Measurements from ENCODE around the gene MOCS2.

MOCS2 gene

GRCh38 chr5:53091289-53091688 is 18.3 kb downstream of the MOCS2 start:
- H3K27me3 ChIP-seq (ENCODE audit: control insufficient read depth, insufficient read depth, low read length), result no peaks in the 10 kb centered on the region
- no peaks in the 10 kb centered on the region for H3K36me3 ChIP-seq (ENCODE audit: control insufficient read depth, low read depth, low read length)
- H3K9me3 ChIP-seq (ENCODE audit: control insufficient read depth, low read depth, low read length), result no peaks in the 10 kb centered on the region
- no peaks in the 10 kb centered on the region for H3K4me1 ChIP-seq (ENCODE audit: control insufficient read depth, low read depth, low read length)
- no peak overlapping the region for H3K27ac ChIP-seq (ENCODE audit: low read length)
- H3K4me3 ChIP-seq (ENCODE audit: low read length), result no peak overlapping the region
- H3K9ac ChIP-seq (ENCODE audit: low read length), result no peak overlapping the region

GRCh38 chr5:53090229-53090628 is 19.3 kb downstream of the MOCS2 start:
- H3K27ac ChIP-seq (ENCODE audit: low read length), result no peak overlapping the region
- H3K36me3 ChIP-seq (ENCODE audit: control insufficient read depth, low read depth, low read length), result no peaks in the 10 kb centered on the region
- H3K27me3 ChIP-seq (ENCODE audit: control insufficient read depth, insufficient read depth, low read length), result no peaks in the 10 kb centered on the region
- H3K4me3 ChIP-seq (ENCODE audit: low read length), result no peak overlapping the region
- H3K4me1 ChIP-seq (ENCODE audit: control insufficient read depth, low read depth, low read length), result no peaks in the 10 kb centered on the region
- no peak overlapping the region for H3K9ac ChIP-seq (ENCODE audit: low read length)
- no peaks in the 10 kb centered on the region for H3K9me3 ChIP-seq (ENCODE audit: control insufficient read depth, low read depth, low read length)

GRCh38 chr5:53089481-53089991 is 20.0 kb downstream of the MOCS2 start:
- no peak overlapping the region for H3K4me3 ChIP-seq (ENCODE audit: low read length)
- no peaks in the 10 kb centered on the region for H3K36me3 ChIP-seq (ENCODE audit: control insufficient read depth, low read depth, low read length)
- H3K9ac ChIP-seq (ENCODE audit: low read length), result no peak overlapping the region
- H3K4me1 ChIP-seq (ENCODE audit: control insufficient read depth, low read depth, low read length), result no peaks in the 10 kb centered on the region
- H3K27ac ChIP-seq (ENCODE audit: low read length), result no peak overlapping the region
- no peaks in the 10 kb centered on the region for H3K9me3 ChIP-seq (ENCODE audit: control insufficient read depth, low read depth, low read length)
- H3K27me3 ChIP-seq (ENCODE audit: control insufficient read depth, insufficient read depth, low read length), result no peaks in the 10 kb centered on the region

GRCh38 chr5:53087621-53088121 is 21.9 kb downstream of the MOCS2 start:
- Histone ChIP-seq H3K4me3 (ENCODE audit: low read length) (no peak overlapping the region), H3K27me3 (ENCODE audit: control insufficient read depth, insufficient read depth, low read length) (no peaks in the 10 kb centered on the region), H3K4me1 (ENCODE audit: control insufficient read depth, low read depth, low read length) (no peaks in the 10 kb centered on the region), H3K27ac (ENCODE audit: low read length) (no peak overlapping the region), H3K9me3 (ENCODE audit: control insufficient read depth, low read depth, low read length) (no peaks in the 10 kb centered on the region), H3K36me3 (ENCODE audit: control insufficient read depth, low read depth, low read length) (no peaks in the 10 kb centered on the region), H3K9ac (ENCODE audit: low read length) (no peak overlapping the region)

- no peak overlapping the region for H3K9ac ChIP-seq (ENCODE audit: low read length)
- no peaks in the 10 kb centered on the region for H3K36me3 ChIP-seq (ENCODE audit: control insufficient read depth, low read depth, low read length)
Observed at GRCh38 chr5:53087171-53087570, 22.4 kb downstream of the MOCS2 start.

GRCh38 chr5:53084546-53085255 is 24.9 kb downstream of the MOCS2 start:
- Histone ChIP-seq H3K9me3 (ENCODE audit: control insufficient read depth, low read depth, low read length) (no peaks in the 10 kb centered on the region), H3K36me3 (ENCODE audit: control insufficient read depth, low read depth, low read length) (no peaks in the 10 kb centered on the region), H3K27me3 (ENCODE audit: control insufficient read depth, insufficient read depth, low read length) (no peaks in the 10 kb centered on the region), H3K27ac (ENCODE audit: low read length) (no peak overlapping the region), H3K4me3 (ENCODE audit: low read length) (no peak overlapping the region), H3K9ac (ENCODE audit: low read length) (no peak overlapping the region), H3K4me1 (ENCODE audit: control insufficient read depth, low read depth, low read length) (no peaks in the 10 kb centered on the region)

More at GRCh38 chr5:53087171-53087570, 22.4 kb downstream of the MOCS2 start:
- no peaks in the 10 kb centered on the region for H3K9me3 ChIP-seq (ENCODE audit: control insufficient read depth, low read depth, low read length)
- no peak overlapping the region for H3K4me3 ChIP-seq (ENCODE audit: low read length)
- H3K4me1 ChIP-seq (ENCODE audit: control insufficient read depth, low read depth, low read length), result no peaks in the 10 kb centered on the region
- H3K27me3 ChIP-seq (ENCODE audit: control insufficient read depth, insufficient read depth, low read length), result no peaks in the 10 kb centered on the region
- H3K27ac ChIP-seq (ENCODE audit: low read length), result no peak overlapping the region

GRCh38 chr5:53083927-53084326 is 25.6 kb downstream of the MOCS2 start:
- Histone ChIP-seq H3K4me3 (ENCODE audit: low read length) (no peak overlapping the region), H3K9ac (ENCODE audit: low read length) (no peak overlapping the region), H3K27me3 (ENCODE audit: control insufficient read depth, insufficient read depth, low read length) (no peaks in the 10 kb centered on the region), H3K27ac (ENCODE audit: low read length) (no peak overlapping the region), H3K9me3 (ENCODE audit: control insufficient read depth, low read depth, low read length) (no peaks in the 10 kb centered on the region), H3K36me3 (ENCODE audit: control insufficient read depth, low read depth, low read length) (no peaks in the 10 kb centered on the region), H3K4me1 (ENCODE audit: control insufficient read depth, low read depth, low read length) (no peaks in the 10 kb centered on the region)

- H3K4me3 ChIP-seq (ENCODE audit: low read length), result no peak overlapping the region
- H3K27ac ChIP-seq (ENCODE audit: low read length), result no peak overlapping the region
- H3K27me3 ChIP-seq (ENCODE audit: control insufficient read depth, insufficient read depth, low read length), result no peaks in the 10 kb centered on the region
- peaks cover 5% of the 10 kb centered on the region for H3K36me3 ChIP-seq (ENCODE audit: control insufficient read depth, low read depth, low read length)
- no peaks in the 10 kb centered on the region for H3K4me1 ChIP-seq (ENCODE audit: control insufficient read depth, low read depth, low read length)
- no peaks in the 10 kb centered on the region for H3K9me3 ChIP-seq (ENCODE audit: control insufficient read depth, low read depth, low read length)
- H3K9ac ChIP-seq (ENCODE audit: low read length), result no peak overlapping the region
Observed at GRCh38 chr5:53080271-53080670, 29.3 kb downstream of the MOCS2 start.

GRCh38 chr5:53076014-53076583 is 33.5 kb downstream of the MOCS2 start:
- H3K27ac ChIP-seq (ENCODE audit: low read length), result no peak overlapping the region
- H3K36me3 ChIP-seq (ENCODE audit: control insufficient read depth, low read depth, low read length), result peaks cover 10% of the 10 kb centered on the region
- H3K4me3 ChIP-seq (ENCODE audit: low read length), result no peak overlapping the region
- no peaks in the 10 kb centered on the region for H3K9me3 ChIP-seq (ENCODE audit: control insufficient read depth, low read depth, low read length)
- no peaks in the 10 kb centered on the region for H3K27me3 ChIP-seq (ENCODE audit: control insufficient read depth, insufficient read depth, low read length)
- H3K4me1 ChIP-seq (ENCODE audit: control insufficient read depth, low read depth, low read length), result no peaks in the 10 kb centered on the region
- H3K9ac ChIP-seq (ENCODE audit: low read length), result no peak overlapping the region

GRCh38 chr5:53073348-53073747 is 36.2 kb downstream of the MOCS2 start:
- H3K27me3 ChIP-seq (ENCODE audit: control insufficient read depth, insufficient read depth, low read length), result no peaks in the 10 kb centered on the region
- no peak overlapping the region for H3K9ac ChIP-seq (ENCODE audit: low read length)

GRCh38 chr5:53071738-53072137 is 37.8 kb downstream of the MOCS2 start:
- Histone ChIP-seq H3K27ac (ENCODE audit: low read length) (no peak overlapping the region), H3K4me1 (ENCODE audit: control insufficient read depth, low read depth, low read length) (no peaks in the 10 kb centered on the region), H3K4me3 (ENCODE audit: low read length) (no peak overlapping the region), H3K36me3 (ENCODE audit: control insufficient read depth, low read depth, low read length) (peaks cover 10% of the 10 kb centered on the region), H3K27me3 (ENCODE audit: control insufficient read depth, insufficient read depth, low read length) (no peaks in the 10 kb centered on the region), H3K9me3 (ENCODE audit: control insufficient read depth, low read depth, low read length) (no peaks in the 10 kb centered on the region), H3K9ac (ENCODE audit: low read length) (no peak overlapping the region)

More at GRCh38 chr5:53073348-53073747, 36.2 kb downstream of the MOCS2 start:
- no peaks in the 10 kb centered on the region for H3K4me1 ChIP-seq (ENCODE audit: control insufficient read depth, low read depth, low read length)
- H3K36me3 ChIP-seq (ENCODE audit: control insufficient read depth, low read depth, low read length), result peaks cover 10% of the 10 kb centered on the region
- no peak overlapping the region for H3K27ac ChIP-seq (ENCODE audit: low read length)
- H3K9me3 ChIP-seq (ENCODE audit: control insufficient read depth, low read depth, low read length), result no peaks in the 10 kb centered on the region
- no peak overlapping the region for H3K4me3 ChIP-seq (ENCODE audit: low read length)

GRCh38 chr5:53071298-53071697 is 38.3 kb downstream of the MOCS2 start:
- H3K27me3 ChIP-seq (ENCODE audit: control insufficient read depth, insufficient read depth, low read length), result no peaks in the 10 kb centered on the region
- H3K4me1 ChIP-seq (ENCODE audit: control insufficient read depth, low read depth, low read length), result no peaks in the 10 kb centered on the region
- H3K9me3 ChIP-seq (ENCODE audit: control insufficient read depth, low read depth, low read length), result no peaks in the 10 kb centered on the region
- no peak overlapping the region for H3K9ac ChIP-seq (ENCODE audit: low read length)
- no peak overlapping the region for H3K27ac ChIP-seq (ENCODE audit: low read length)
- H3K36me3 ChIP-seq (ENCODE audit: control insufficient read depth, low read depth, low read length), result peaks cover 10% of the 10 kb centered on the region
- H3K4me3 ChIP-seq (ENCODE audit: low read length), result no peak overlapping the region
